ENCODE measurements around the gene HEXIM1. TPM values are rescaled to one million over a fixed set of nuclear protein-coding genes. Genes with fewer than 3 reads are reported as not detected.

Gene HEXIM1
- total and polyA plus RNA-seq, 2 experiments from 2014 or later: 13.5 to 17.1 TPM

DNA sequence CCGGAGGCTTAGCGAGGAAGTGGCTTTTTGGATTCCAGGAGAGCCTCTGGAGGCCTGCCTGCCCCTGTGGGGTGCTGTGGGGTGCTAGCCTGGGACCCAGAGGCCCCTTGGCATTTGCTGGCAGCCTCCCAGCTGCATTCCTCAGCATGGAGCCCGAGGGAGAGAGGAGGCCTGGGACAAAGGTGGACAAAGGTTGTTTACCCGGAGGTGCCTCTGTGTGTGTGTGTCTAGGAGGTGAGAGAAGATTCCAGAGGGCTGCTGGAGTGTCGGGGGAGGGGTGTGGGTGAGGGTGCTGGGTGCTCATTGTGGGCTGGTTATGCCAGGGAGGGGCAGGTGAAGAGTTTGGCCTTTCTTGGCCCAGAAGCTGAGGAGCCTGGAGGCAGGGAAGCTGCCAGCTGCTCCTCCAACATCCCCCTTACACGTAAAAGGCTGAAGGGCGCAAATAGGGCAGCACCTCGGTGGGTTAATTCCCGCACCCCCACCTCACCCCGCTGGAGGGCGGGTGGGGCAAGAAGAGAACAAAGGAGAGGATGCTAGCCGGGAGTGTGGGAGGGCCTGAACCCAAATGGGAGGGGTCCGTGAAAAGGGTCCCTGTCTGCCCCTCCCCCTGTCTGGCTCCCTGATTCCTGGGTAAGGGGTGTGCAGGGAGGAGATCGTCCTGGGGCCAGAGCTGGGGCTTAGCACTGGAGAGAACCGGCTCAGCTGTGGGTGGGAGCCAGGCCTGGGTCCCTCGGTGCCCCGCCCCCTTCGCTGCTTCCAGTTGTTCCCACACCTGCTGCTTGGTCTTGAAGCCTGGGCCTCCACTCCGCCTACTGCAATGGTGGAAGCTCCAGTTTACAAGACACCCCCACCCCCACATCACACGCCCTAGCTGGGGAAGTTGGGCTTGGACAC, 23.3 kb downstream of the HEXIM1 start:
- no peaks in the 10 kb centered on the region for H4K20me1 ChIP-seq (ENCODE audit: insufficient read depth, poor library complexity, severe bottlenecking)
- TF ChIP-seq EZH2phosphoT487 (IDR thresholded peaks at IDR 0.05; ENCODE audit: low read depth, severe bottlenecking, unreplicated experiment) (no peak), EZH2 (IDR thresholded peaks at IDR 0.05; ENCODE audit: borderline replicate concordance) (no peak)
- TF ChIP-seq, protein P1, sequence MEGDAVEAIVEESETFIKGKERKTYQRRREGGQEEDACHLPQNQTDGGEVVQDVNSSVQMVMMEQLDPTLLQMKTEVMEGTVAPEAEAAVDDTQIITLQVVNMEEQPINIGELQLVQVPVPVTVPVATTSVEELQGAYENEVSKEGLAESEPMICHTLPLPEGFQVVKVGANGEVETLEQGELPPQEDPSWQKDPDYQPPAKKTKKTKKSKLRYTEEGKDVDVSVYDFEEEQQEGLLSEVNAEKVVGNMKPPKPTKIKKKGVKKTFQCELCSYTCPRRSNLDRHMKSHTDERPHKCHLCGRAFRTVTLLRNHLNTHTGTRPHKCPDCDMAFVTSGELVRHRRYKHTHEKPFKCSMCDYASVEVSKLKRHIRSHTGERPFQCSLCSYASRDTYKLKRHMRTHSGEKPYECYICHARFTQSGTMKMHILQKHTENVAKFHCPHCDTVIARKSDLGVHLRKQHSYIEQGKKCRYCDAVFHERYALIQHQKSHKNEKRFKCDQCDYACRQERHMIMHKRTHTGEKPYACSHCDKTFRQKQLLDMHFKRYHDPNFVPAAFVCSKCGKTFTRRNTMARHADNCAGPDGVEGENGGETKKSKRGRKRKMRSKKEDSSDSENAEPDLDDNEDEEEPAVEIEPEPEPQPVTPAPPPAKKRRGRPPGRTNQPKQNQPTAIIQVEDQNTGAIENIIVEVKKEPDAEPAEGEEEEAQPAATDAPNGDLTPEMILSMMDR (IDR thresholded peaks at IDR 0.05; ENCODE audit: poor library complexity): no peak
- no peaks in the 10 kb centered on the region for H3K27me3 ChIP-seq
- no peaks in the 10 kb centered on the region for H3K9me3 ChIP-seq (ENCODE audit: low read depth)
- H3K9me2 ChIP-seq (replicated peaks; ENCODE audit: insufficient read depth): no peaks in the 10 kb centered on the region
- H3K27ac ChIP-seq: peak overlapping the region; percentile 98
- no peaks in the 10 kb centered on the region for H3K36me3 ChIP-seq (replicated peaks; ENCODE audit: insufficient read depth, low read depth)
- H2AFZ ChIP-seq: peak overlapping the region; percentile 22
- H3K4me2 ChIP-seq: peak overlapping the region; percentile 65
- DNase-seq (ENCODE audit: low spot score): peak; percentile 85
- peaks cover 44% of the 10 kb centered on the region for H3K4me1 ChIP-seq (ENCODE audit: insufficient read depth)
- no peaks in the 10 kb centered on the region for H3K79me2 ChIP-seq
- no peak overlapping the region for H3K4me3 ChIP-seq
- WGBS (ENCODE audit: low lambda C conversion rate, missing lambda C conversion rate): 31% methylated on average over 18 of the region's 20 CpGs

DNA sequence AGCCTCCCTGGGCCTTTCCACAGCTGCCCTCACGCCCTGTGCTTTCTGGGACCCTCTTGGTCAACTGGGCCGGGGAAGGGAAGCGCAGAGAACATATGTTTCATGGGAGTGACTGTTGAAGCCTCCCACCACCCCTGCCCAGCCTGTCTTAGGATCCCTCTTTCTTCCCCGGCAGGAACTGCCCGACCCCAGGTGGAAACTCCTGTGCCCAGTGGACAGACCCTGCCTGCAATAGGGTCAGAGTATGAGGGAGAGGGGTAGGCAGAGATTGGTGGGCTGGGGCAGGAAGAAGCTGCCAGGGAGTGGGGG, 23.9 kb downstream of the HEXIM1 start:
- H3K27me3 ChIP-seq: no peaks in the 10 kb centered on the region
- WGBS (ENCODE audit: low lambda C conversion rate, missing lambda C conversion rate): 75% methylated on average over 5 of the region's 5 CpGs
- H3K4me1 ChIP-seq (ENCODE audit: insufficient read depth): peaks cover 45% of the 10 kb centered on the region
- H2AFZ ChIP-seq: no peak overlapping the region
- no peak overlapping the region for H3K4me3 ChIP-seq
- H3K36me3 ChIP-seq (replicated peaks; ENCODE audit: insufficient read depth, low read depth): no peaks in the 10 kb centered on the region
- DNase-seq (ENCODE audit: low spot score): no peak
- H3K79me2 ChIP-seq: no peaks in the 10 kb centered on the region
- no peaks in the 10 kb centered on the region for H3K9me3 ChIP-seq (ENCODE audit: low read depth)
- H3K4me2 ChIP-seq: peak overlapping the region; percentile 60
- no peaks in the 10 kb centered on the region for H3K9me2 ChIP-seq (replicated peaks; ENCODE audit: insufficient read depth)
- H4K20me1 ChIP-seq (ENCODE audit: insufficient read depth, poor library complexity, severe bottlenecking): no peaks in the 10 kb centered on the region
- peak overlapping the region; percentile 98 for H3K27ac ChIP-seq
- TF ChIP-seq EZH2phosphoT487 (IDR thresholded peaks at IDR 0.05; ENCODE audit: low read depth, severe bottlenecking, unreplicated experiment) (no peak), EZH2 (IDR thresholded peaks at IDR 0.05; ENCODE audit: borderline replicate concordance) (no peak)
- TF ChIP-seq, protein P1 (IDR thresholded peaks at IDR 0.05; ENCODE audit: poor library complexity): no peak

DNA sequence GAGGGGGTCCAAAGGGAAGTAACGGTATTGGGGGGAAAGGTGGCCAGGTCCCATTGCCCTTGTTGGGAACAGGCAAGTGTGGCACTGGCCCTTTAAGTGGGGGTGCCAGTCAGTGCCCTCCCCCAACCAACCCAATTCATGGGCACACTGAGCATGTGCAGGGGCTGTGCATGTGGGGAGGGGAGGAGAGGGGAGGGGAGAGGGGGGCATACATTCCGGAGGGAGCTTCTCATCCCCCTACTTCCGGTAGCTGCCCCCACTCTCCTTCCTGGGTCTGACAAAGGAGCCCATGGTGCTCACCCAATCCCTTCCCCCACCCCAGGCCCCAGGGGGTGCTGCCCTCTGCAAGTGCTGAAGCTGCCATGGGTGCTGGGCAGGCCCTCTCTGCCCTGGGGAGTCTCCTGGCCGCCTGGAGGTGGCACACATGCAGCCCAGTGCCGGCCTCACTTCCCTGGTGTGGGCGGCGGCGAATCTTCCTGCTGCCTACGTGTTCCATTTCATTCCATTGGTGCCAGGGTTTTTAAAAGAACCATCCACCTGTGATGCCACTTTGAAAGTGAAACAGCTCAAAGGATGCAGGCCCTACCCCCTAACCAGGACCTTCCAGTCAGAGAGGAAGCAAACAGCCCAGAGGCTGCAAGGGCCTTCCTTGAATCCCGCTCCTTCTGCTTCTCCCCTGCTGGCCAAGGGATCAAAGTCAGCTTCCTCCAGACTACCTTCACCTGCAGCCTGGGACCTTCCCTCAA, 24.4 kb downstream of the HEXIM1 start:
- H3K27ac ChIP-seq: peak overlapping the region; percentile 98
- TF ChIP-seq, protein P1 (IDR thresholded peaks at IDR 0.05; ENCODE audit: poor library complexity): no peak
- no peak for TF ChIP-seq EZH2 (IDR thresholded peaks at IDR 0.05; ENCODE audit: borderline replicate concordance)
- no peak for TF ChIP-seq EZH2phosphoT487 (IDR thresholded peaks at IDR 0.05; ENCODE audit: low read depth, severe bottlenecking, unreplicated experiment)
- H2AFZ ChIP-seq: peak overlapping the region; percentile 35
- peak overlapping the region; percentile 60 for H3K4me2 ChIP-seq
- 71% methylated on average over 7 of the region's 10 CpGs for WGBS (ENCODE audit: low lambda C conversion rate, missing lambda C conversion rate)
- no peaks in the 10 kb centered on the region for H3K9me3 ChIP-seq (ENCODE audit: low read depth)
- DNase-seq (ENCODE audit: low spot score): peak; percentile 64
- no peaks in the 10 kb centered on the region for H3K79me2 ChIP-seq
- peaks cover 45% of the 10 kb centered on the region for H3K4me1 ChIP-seq (ENCODE audit: insufficient read depth)
- no peaks in the 10 kb centered on the region for H3K36me3 ChIP-seq (replicated peaks; ENCODE audit: insufficient read depth, low read depth)
- H3K27me3 ChIP-seq: no peaks in the 10 kb centered on the region
- no peak overlapping the region for H3K4me3 ChIP-seq
- H3K9me2 ChIP-seq (replicated peaks; ENCODE audit: insufficient read depth): no peaks in the 10 kb centered on the region
- no peaks in the 10 kb centered on the region for H4K20me1 ChIP-seq (ENCODE audit: insufficient read depth, poor library complexity, severe bottlenecking)

Measured in hepatocyte (in vitro differentiated cells).